HEK293 (cell line): ENCODE measurements around the gene BLTP3A.

Source experiments
- CTCF ChIA-PET: fragments of 350-600 bp; formaldehyde crosslinking; extraction: SDS; loops from one replicate; lab custom pipeline; 2021; ENCODE audit warnings: antibody characterized with exemption; lab: Yijun Ruan, JAX
- POLR2A ChIA-PET: fragments of 300-600 bp; formaldehyde crosslinking; extraction: SDS; loops from one replicate; lab custom pipeline; 2020; ENCODE audit warnings: antibody characterized with exemption, inconsistent platforms; lab: Yijun Ruan, JAX
- H3K27ac ChIP-seq: fragments of 200-500 bp; sonication (Bioruptor generic); 2 replicates; pipeline ENCODE4 v1.5.1; 2014; ENCODE audit warnings: low read depth, low read length, control low read depth, inconsistent platforms; ENCODE audit errors: extremely low read depth
- H3K36me3 ChIP-seq, 2 experiments: fragments of 200-500 bp in 1 of 2; sonication (Bioruptor generic) in 1 of 2; 1 replicate in 1 of 2; 2 replicates in 1 of 2; pipeline ENCODE4 v1.5.1; 2014 to 2017; ENCODE audit warnings: inconsistent platforms in 2 of 2, low read length in 2 of 2; ENCODE audit not compliant: control insufficient read depth in 2 of 2, insufficient read depth in 1 of 2
- H3K4me1 ChIP-seq: fragments of 200-500 bp; sonication (Bioruptor generic); 2 replicates; pipeline ENCODE4 v1.5.1; 2014; ENCODE audit warnings: mild to moderate bottlenecking, low read length, inconsistent platforms; ENCODE audit not compliant: control insufficient read depth, insufficient read depth
- H3K4me3 ChIP-seq: 2 replicates; pipeline ENCODE4 v1.5.1; 2011; ENCODE audit warnings: low read depth, mild to moderate bottlenecking, control low read depth, low read length, moderate library complexity
- H3K9me3 ChIP-seq: fragments of 200-500 bp; sonication (Bioruptor generic); 2 replicates; pipeline ENCODE4 v1.5.1; 2014; ENCODE audit warnings: low read depth, low read length, inconsistent platforms; ENCODE audit not compliant: control insufficient read depth, insufficient read depth
- FEZF1 ChIP-seq: fragments of 450-650 bp; formaldehyde crosslinking; IDR thresholded peaks from 2 replicates; pipeline ENCODE4 v1.5.1; 2016; ENCODE audit warnings: missing biosample characterization, missing genetic modification characterization
- GLI2 ChIP-seq: fragments of 450-650 bp; formaldehyde crosslinking; IDR thresholded peaks from 2 replicates; pipeline ENCODE4; 2017; ENCODE audit warnings: missing biosample characterization, missing genetic modification characterization, low read depth, borderline replicate concordance
- INSM2 ChIP-seq: fragments of 450-650 bp; formaldehyde crosslinking; IDR thresholded peaks from 2 replicates; pipeline ENCODE4 v1.5.1; 2016; ENCODE audit warnings: missing biosample characterization, missing genetic modification characterization
- MYNN ChIP-seq: fragments of 450-650 bp; formaldehyde crosslinking; IDR thresholded peaks from 2 replicates; pipeline ENCODE4 v1.5.1; 2016; ENCODE audit warnings: missing biosample characterization, missing genetic modification characterization, borderline replicate concordance
- PRDM6 ChIP-seq: fragments of 450-650 bp; formaldehyde crosslinking; IDR thresholded peaks from 2 replicates; pipeline ENCODE4 v1.5.1; 2017; ENCODE audit warnings: missing biosample characterization, missing genetic modification characterization
- REPIN1 ChIP-seq: fragments of 450-650 bp; formaldehyde crosslinking; IDR thresholded peaks from 2 replicates; pipeline ENCODE4 v1.5.1; 2017; ENCODE audit warnings: missing biosample characterization, missing genetic modification characterization, low read depth
- ZBTB17 ChIP-seq: fragments of 450-650 bp; formaldehyde crosslinking; IDR thresholded peaks from 2 replicates; pipeline ENCODE4 v1.5.1; 2016; ENCODE audit warnings: missing biosample characterization, missing genetic modification characterization
- ZBTB44 ChIP-seq: fragments of 450-650 bp; IDR thresholded peaks from 2 replicates; pipeline ENCODE4 v1.5.1; 2018; ENCODE audit warnings: missing biosample characterization, mild to moderate bottlenecking, missing genetic modification characterization
- ZNF16 ChIP-seq: fragments of 450-650 bp; formaldehyde crosslinking; IDR thresholded peaks from 2 replicates; pipeline ENCODE4 v1.5.1; 2016; ENCODE audit warnings: low read depth, missing biosample characterization, missing genetic modification characterization
- ZNF175 ChIP-seq: fragments of 450-650 bp; formaldehyde crosslinking; IDR thresholded peaks from 2 replicates; pipeline ENCODE4 v1.5.1; 2016; ENCODE audit warnings: missing biosample characterization, missing genetic modification characterization
- ZNF248 ChIP-seq: fragments of 450-650 bp; formaldehyde crosslinking; IDR thresholded peaks from 2 replicates; pipeline ENCODE4 v1.5.1; 2017; ENCODE audit warnings: missing biosample characterization, missing genetic modification characterization
- ZNF26 ChIP-seq: fragments of 450-650 bp; formaldehyde crosslinking; IDR thresholded peaks from 2 replicates; pipeline ENCODE4 v1.5.1; 2016; ENCODE audit warnings: missing biosample characterization, missing genetic modification characterization
- ZNF266 ChIP-seq: fragments of 450-650 bp; formaldehyde crosslinking; IDR thresholded peaks from 2 replicates; pipeline ENCODE4 v1.5.1; 2016; ENCODE audit warnings: missing biosample characterization, missing genetic modification characterization, low read depth
- ZNF501 ChIP-seq: fragments of 450-650 bp; formaldehyde crosslinking; IDR thresholded peaks from 2 replicates; pipeline ENCODE4 v1.5.1; 2016; ENCODE audit warnings: missing biosample characterization, missing genetic modification characterization
- ZNF561 ChIP-seq: fragments of 450-650 bp; IDR thresholded peaks from 2 replicates; pipeline ENCODE4 v1.5.1; 2018; ENCODE audit warnings: missing biosample characterization, missing genetic modification characterization, borderline replicate concordance
- ZNF624 ChIP-seq: fragments of 450-650 bp; formaldehyde crosslinking; IDR thresholded peaks from 2 replicates; pipeline ENCODE4 v1.5.1; 2017; ENCODE audit warnings: missing biosample characterization, missing genetic modification characterization
- ZNF629 ChIP-seq: fragments of 450-650 bp; formaldehyde crosslinking; IDR thresholded peaks from 2 replicates; pipeline ENCODE4 v1.5.1; 2017; ENCODE audit warnings: missing biosample characterization, missing genetic modification characterization
- ZNF843 ChIP-seq: fragments of 450-650 bp; formaldehyde crosslinking; IDR thresholded peaks from 2 replicates; pipeline ENCODE4 v1.5.1; 2016; ENCODE audit warnings: missing biosample characterization, missing genetic modification characterization

Gene BLTP3A

GRCh38 chr6:34829137-34829536 is 37.3 kb downstream of the BLTP3A start:
- Histone ChIP-seq H3K4me1 (no peaks in the 10 kb centered on the region), H3K4me3 (no peak overlapping the region), H3K27ac (no peak overlapping the region), H3K9me3 (no peaks in the 10 kb centered on the region), H3K36me3 (peaks cover 36 to 69% of the 10 kb centered on the region in 2 experiments)
- ChIA-PET POLR2A (interaction anchor here (0.7 to 1.8 kb wide), 2 partner anchors 10 to 29 kb away, joined by 3 to 4 read pairs; no protein-coding TSS in a partner anchor), CTCF (interaction anchor here (0.7 to 0.8 kb wide), 4 partner anchors 9 to 258 kb away, joined by 3 to 5 read pairs (median 4); no protein-coding TSS in a partner anchor)
- TF ChIP-seq ZBTB17 (tag by site-specific recombination), result no peak
- TF ChIP-seq ZNF624 (tag by site-specific recombination), result no peak
- TF ChIP-seq ZNF843 (tag by site-specific recombination), result no peak
- TF ChIP-seq ZNF561 (tag by site-specific recombination), result no peak
- TF ChIP-seq ZNF266, result no peak
- no peak for TF ChIP-seq MYNN
- TF ChIP-seq ZBTB44 (tag by site-specific recombination), result no peak
- TF ChIP-seq ZNF26 (tag by site-specific recombination), result no peak
- TF ChIP-seq ZNF629 (tag by site-specific recombination), result no peak
- no peak for TF ChIP-seq GLI2
- TF ChIP-seq PRDM6, result no peak
- TF ChIP-seq ZNF501 (tag by site-specific recombination), result no peak
- TF ChIP-seq FEZF1, result no peak
- TF ChIP-seq INSM2 (tag by site-specific recombination), result no peak
- TF ChIP-seq ZNF175 (tag by site-specific recombination), result no peak
- no peak for TF ChIP-seq REPIN1 (tag by site-specific recombination)

GRCh38 chr6:34832942-34833341 is 41.1 kb downstream of the BLTP3A start:
- peaks cover 46 to 55% of the 10 kb centered on the region in 2 experiments for H3K36me3 ChIP-seq
- CTCF ChIA-PET, result interaction anchor here (0.7 kb wide), 2 partner anchors 472 to 1311 kb away, joined by 3 read pairs; no protein-coding TSS in a partner anchor
- no peaks in the 10 kb centered on the region for H3K9me3 ChIP-seq
- no peak overlapping the region for H3K27ac ChIP-seq
- TF ChIP-seq ZNF248 (tag by site-specific recombination) (no peak), ZNF16 (tag by site-specific recombination) (no peak)
- no peaks in the 10 kb centered on the region for H3K4me1 ChIP-seq
- no peak overlapping the region for H3K4me3 ChIP-seq
- POLR2A ChIA-PET, result no interaction called here
